SKM-1 treated with dmso at 0.1 percent for 144 hours (cell line): Measurements from ENCODE around the gene NAV2.
"Not testable (repeated sequence)": the region's sequence is repeated elsewhere in the genome, so short reads cannot be mapped to it uniquely, and the experiment has no call there.

Source experiments
- DNase-seq: peaks from one replicate; lab custom pipeline; 2025; ENCODE audit not compliant: unreplicated experiment; lab: John Stamatoyannopoulos, UW

NAV2 gene

GRCh38 chr11:19882356-19882755 is 169.7 kb downstream of the NAV2 start:
- DNase-seq = no peak

GRCh38 chr11:19886498-19886897 is 173.9 kb downstream of the NAV2 start:
- no peak for DNase-seq

GRCh38 chr11:19887842-19888241 is 175.2 kb downstream of the NAV2 start:
- no peak for DNase-seq

- no peak for DNase-seq
Measured at GRCh38 chr11:19889531-19889930, 176.9 kb downstream of the NAV2 start.

- DNase-seq = no peak
Measured at GRCh38 chr11:19890308-19890707, 177.7 kb downstream of the NAV2 start.

- DNase-seq = no peak
Measured at GRCh38 chr11:19891022-19891421, 178.4 kb downstream of the NAV2 start.

GRCh38 chr11:19892387-19892786 is 179.8 kb downstream of the NAV2 start:
- no peak for DNase-seq

GRCh38 chr11:19892876-19893275 is 180.2 kb downstream of the NAV2 start:
- no peak for DNase-seq

- DNase-seq = no peak
Measured at GRCh38 chr11:19894404-19894803, 181.8 kb downstream of the NAV2 start.

GRCh38 chr11:19895037-19895436 is 182.4 kb downstream of the NAV2 start:
- not testable (repeated sequence) for DNase-seq

GRCh38 chr11:19895776-19896175 is 183.1 kb downstream of the NAV2 start:
- DNase-seq = no peak

- DNase-seq = no peak
Measured at GRCh38 chr11:19903620-19904069, 191.0 kb downstream of the NAV2 start.

- DNase-seq = no peak
Measured at GRCh38 chr11:19905280-19905853, 192.7 kb downstream of the NAV2 start.

GRCh38 chr11:19906126-19906525 is 193.5 kb downstream of the NAV2 start:
- DNase-seq = no peak

GRCh38 chr11:19907008-19907579 is 194.5 kb downstream of the NAV2 start:
- DNase-seq = no peak

GRCh38 chr11:19907839-19908238 is 195.2 kb downstream of the NAV2 start:
- no peak for DNase-seq

GRCh38 chr11:19910931-19911330 is 198.3 kb downstream of the NAV2 start:
- no peak for DNase-seq

- DNase-seq = no peak
Measured at GRCh38 chr11:19912115-19912957, 199.7 kb downstream of the NAV2 start.

- DNase-seq = no peak
Measured at GRCh38 chr11:19912958-19913892, 200.6 kb downstream of the NAV2 start.

- no peak for DNase-seq
Measured at GRCh38 chr11:19913893-19914249, 201.2 kb downstream of the NAV2 start.

GRCh38 chr11:19915808-19916207 is 203.2 kb downstream of the NAV2 start:
- DNase-seq = no peak
